Measurements from ENCODE around the gene CPT2. TPM values are rescaled to one million over a fixed set of nuclear protein-coding genes. Genes with fewer than 3 reads are reported as not detected.

CPT2 gene
- total RNA-seq, 1 experiment from 2014 or later = 35.7 TPM

- no peak for TF ChIP-seq CTCF (conservative IDR thresholded peaks at IDR 0.05)
- TF ChIP-seq EZH2 (IDR thresholded peaks at IDR 0.05; ENCODE audit: low read depth) = no peak
- intact Hi-C loops (cut with micrococcal nuclease; ENCODE audit: unreplicated experiment) = no loop called here
- Histone ChIP-seq H3F3A (ENCODE audit: insufficient read depth, low read depth) (no peaks in the 10 kb centered on the region), H3K4me2 (no peak overlapping the region), H3K9me3 (ENCODE audit: insufficient read depth, low read depth) (no peaks in the 10 kb centered on the region), H3K27ac (no peak overlapping the region), H3K4me1 (replicated peaks; ENCODE audit: insufficient read depth) (no peaks in the 10 kb centered on the region), H4K20me1 (ENCODE audit: insufficient read depth) (no peaks in the 10 kb centered on the region), H3K9me2 (ENCODE audit: insufficient read depth) (no peaks in the 10 kb centered on the region), H2AFZ (no peak overlapping the region), H3K4me3 (no peak overlapping the region), H3K27me3 (ENCODE audit: insufficient read depth, low read depth) (no peaks in the 10 kb centered on the region), H3K36me3 (ENCODE audit: low read depth) (no peaks in the 10 kb centered on the region), H3K79me2 (ENCODE audit: low read depth) (no peaks in the 10 kb centered on the region)
- no TSS peak for BruUV-seq (replicated peaks)
- DNase-seq = no peak
- ChIA-PET CTCF (no interaction called here), POLR2A (ENCODE audit: unreplicated experiment) (no interaction called here)
Measured at GRCh38 chr1:53155945-53156344, 40.7 kb upstream of the CPT2 start.

GRCh38 chr1:53156783-53157182 lies 39.8 kb upstream of the CPT2 start:
- Histone ChIP-seq H2AFZ (no peak overlapping the region), H3K9me2 (ENCODE audit: insufficient read depth) (no peaks in the 10 kb centered on the region), H3K79me2 (ENCODE audit: low read depth) (no peaks in the 10 kb centered on the region), H3K4me3 (no peak overlapping the region), H3K27me3 (ENCODE audit: insufficient read depth, low read depth) (no peaks in the 10 kb centered on the region), H3K4me2 (no peak overlapping the region), H3K4me1 (replicated peaks; ENCODE audit: insufficient read depth) (no peaks in the 10 kb centered on the region), H3K9me3 (ENCODE audit: insufficient read depth, low read depth) (no peaks in the 10 kb centered on the region), H4K20me1 (ENCODE audit: insufficient read depth) (no peaks in the 10 kb centered on the region), H3F3A (ENCODE audit: insufficient read depth, low read depth) (no peaks in the 10 kb centered on the region), H3K27ac (no peak overlapping the region), H3K36me3 (ENCODE audit: low read depth) (no peaks in the 10 kb centered on the region)
- BruUV-seq (replicated peaks) = no TSS peak
- TF ChIP-seq EZH2 (IDR thresholded peaks at IDR 0.05; ENCODE audit: low read depth) (no peak), CTCF (conservative IDR thresholded peaks at IDR 0.05) (no peak)
- no peak for DNase-seq
- POLR2A ChIA-PET (ENCODE audit: unreplicated experiment) = no interaction called here
- intact Hi-C loops (cut with micrococcal nuclease; ENCODE audit: unreplicated experiment) = no loop called here
- CTCF ChIA-PET = no interaction called here

GRCh38 chr1:53158900-53159299 lies 37.7 kb upstream of the CPT2 start:
- Histone ChIP-seq H3K4me2 (no peak overlapping the region), H3K79me2 (ENCODE audit: low read depth) (no peaks in the 10 kb centered on the region), H3K27ac (no peak overlapping the region), H2AFZ (no peak overlapping the region), H3K4me3 (no peak overlapping the region), H3F3A (ENCODE audit: insufficient read depth, low read depth) (no peaks in the 10 kb centered on the region), H3K9me2 (ENCODE audit: insufficient read depth) (no peaks in the 10 kb centered on the region), H3K36me3 (ENCODE audit: low read depth) (no peaks in the 10 kb centered on the region), H3K4me1 (replicated peaks; ENCODE audit: insufficient read depth) (peaks cover 9% of the 10 kb centered on the region), H4K20me1 (ENCODE audit: insufficient read depth) (no peaks in the 10 kb centered on the region), H3K27me3 (ENCODE audit: insufficient read depth, low read depth) (no peaks in the 10 kb centered on the region), H3K9me3 (ENCODE audit: insufficient read depth, low read depth) (no peaks in the 10 kb centered on the region)
- intact Hi-C loops (cut with micrococcal nuclease; ENCODE audit: unreplicated experiment) = no loop called here
- no peak for DNase-seq
- ChIA-PET CTCF (no interaction called here), POLR2A (ENCODE audit: unreplicated experiment) (interaction anchor here (0.6 kb wide), 1 partner anchor 34 kb away, joined by 4 read pairs; no protein-coding TSS in a partner anchor)
- TF ChIP-seq CTCF (conservative IDR thresholded peaks at IDR 0.05) (no peak), EZH2 (IDR thresholded peaks at IDR 0.05; ENCODE audit: low read depth) (no peak)
- no TSS peak for BruUV-seq (replicated peaks)

Measured in PC-9 (cell line).